ENCODE measurements around the gene MVK. TPM values are rescaled to one million over a fixed set of nuclear protein-coding genes. Genes with fewer than 3 reads are reported as not detected.

Gene MVK
- total RNA-seq, 4 donors from 2014 or later: 20.4 to 42.0 (median 31.6) TPM

DNA sequence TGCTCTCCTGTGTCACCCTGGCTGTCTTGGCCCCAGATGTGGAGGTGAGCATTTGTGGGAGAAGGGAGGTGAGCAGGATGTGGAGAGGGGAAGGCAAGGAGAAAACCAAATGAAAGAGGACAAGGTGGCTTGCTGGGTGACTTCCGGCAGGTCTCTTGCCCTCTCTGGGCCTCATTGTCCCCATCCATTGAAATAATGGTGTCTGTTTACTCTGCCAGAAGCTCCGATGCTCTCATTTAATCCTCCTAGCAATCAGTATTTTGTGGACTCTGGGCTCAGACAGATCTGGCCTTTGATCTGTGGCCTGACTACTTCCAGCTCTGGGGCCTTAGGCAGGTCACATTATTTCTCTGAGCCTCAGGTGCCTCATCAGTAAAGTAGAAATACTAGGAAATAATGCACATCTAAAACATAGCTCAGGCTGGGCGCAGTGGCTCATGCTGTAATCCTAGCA, 30.6 kb downstream of the MVK start:
- Histone ChIP-seq H3K4me3 (replicated peaks in 1 of 3) (no peak overlapping the region), H3K4me1 (no peaks in the 10 kb centered on the region), H3K27me3 (no peaks in the 10 kb centered on the region), H3K36me3 (no peaks in the 10 kb centered on the region), H3K9me3 (no peaks in the 10 kb centered on the region), H3K27ac (no peak overlapping the region)
- intact Hi-C loops (cut with DNase I): no loop called here
- 89 to 90% methylated on average over 3 of the region's 3 CpGs for WGBS, 2 donors
- no peak for TF ChIP-seq POLR2A (IDR thresholded peaks at IDR 0.05)
- TF ChIP-seq, protein P1, sequence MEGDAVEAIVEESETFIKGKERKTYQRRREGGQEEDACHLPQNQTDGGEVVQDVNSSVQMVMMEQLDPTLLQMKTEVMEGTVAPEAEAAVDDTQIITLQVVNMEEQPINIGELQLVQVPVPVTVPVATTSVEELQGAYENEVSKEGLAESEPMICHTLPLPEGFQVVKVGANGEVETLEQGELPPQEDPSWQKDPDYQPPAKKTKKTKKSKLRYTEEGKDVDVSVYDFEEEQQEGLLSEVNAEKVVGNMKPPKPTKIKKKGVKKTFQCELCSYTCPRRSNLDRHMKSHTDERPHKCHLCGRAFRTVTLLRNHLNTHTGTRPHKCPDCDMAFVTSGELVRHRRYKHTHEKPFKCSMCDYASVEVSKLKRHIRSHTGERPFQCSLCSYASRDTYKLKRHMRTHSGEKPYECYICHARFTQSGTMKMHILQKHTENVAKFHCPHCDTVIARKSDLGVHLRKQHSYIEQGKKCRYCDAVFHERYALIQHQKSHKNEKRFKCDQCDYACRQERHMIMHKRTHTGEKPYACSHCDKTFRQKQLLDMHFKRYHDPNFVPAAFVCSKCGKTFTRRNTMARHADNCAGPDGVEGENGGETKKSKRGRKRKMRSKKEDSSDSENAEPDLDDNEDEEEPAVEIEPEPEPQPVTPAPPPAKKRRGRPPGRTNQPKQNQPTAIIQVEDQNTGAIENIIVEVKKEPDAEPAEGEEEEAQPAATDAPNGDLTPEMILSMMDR (IDR thresholded peaks at IDR 0.05): no peak
- DNase-seq: no peak

DNA sequence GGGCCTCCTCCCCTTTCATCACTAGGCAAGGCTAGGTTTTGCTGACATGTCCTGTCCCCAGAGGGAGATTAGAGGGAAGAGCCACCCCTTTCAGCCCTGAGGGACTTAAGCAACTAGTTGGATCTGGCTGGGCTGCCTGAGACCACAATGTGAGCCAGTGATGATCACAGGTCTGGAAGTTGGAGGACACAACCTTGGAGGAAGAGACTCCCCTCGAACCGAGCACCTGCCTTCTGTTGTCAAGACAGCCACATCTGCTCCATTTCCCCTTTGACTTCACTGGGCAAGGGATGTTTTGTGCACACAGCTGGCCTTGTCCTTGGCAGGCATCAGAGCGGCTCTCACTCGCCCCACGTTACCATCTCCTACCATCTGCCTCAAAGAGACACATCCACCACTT, 31.4 kb downstream of the MVK start:
- TF ChIP-seq POLR2A (IDR thresholded peaks at IDR 0.05): no peak
- TF ChIP-seq, protein P1 (IDR thresholded peaks at IDR 0.05): no peak
- DNase-seq: no peak
- intact Hi-C loops (cut with DNase I): no loop called here
- Histone ChIP-seq H3K4me1 (no peaks in the 10 kb centered on the region), H3K27ac (no peak overlapping the region), H3K4me3 (replicated peaks in 1 of 3) (no peak overlapping the region), H3K27me3 (no peaks in the 10 kb centered on the region), H3K36me3 (no peaks in the 10 kb centered on the region), H3K9me3 (no peaks in the 10 kb centered on the region)
- WGBS, 2 donors: 92 to 96% methylated on average over 5 of the region's 5 CpGs

DNA sequence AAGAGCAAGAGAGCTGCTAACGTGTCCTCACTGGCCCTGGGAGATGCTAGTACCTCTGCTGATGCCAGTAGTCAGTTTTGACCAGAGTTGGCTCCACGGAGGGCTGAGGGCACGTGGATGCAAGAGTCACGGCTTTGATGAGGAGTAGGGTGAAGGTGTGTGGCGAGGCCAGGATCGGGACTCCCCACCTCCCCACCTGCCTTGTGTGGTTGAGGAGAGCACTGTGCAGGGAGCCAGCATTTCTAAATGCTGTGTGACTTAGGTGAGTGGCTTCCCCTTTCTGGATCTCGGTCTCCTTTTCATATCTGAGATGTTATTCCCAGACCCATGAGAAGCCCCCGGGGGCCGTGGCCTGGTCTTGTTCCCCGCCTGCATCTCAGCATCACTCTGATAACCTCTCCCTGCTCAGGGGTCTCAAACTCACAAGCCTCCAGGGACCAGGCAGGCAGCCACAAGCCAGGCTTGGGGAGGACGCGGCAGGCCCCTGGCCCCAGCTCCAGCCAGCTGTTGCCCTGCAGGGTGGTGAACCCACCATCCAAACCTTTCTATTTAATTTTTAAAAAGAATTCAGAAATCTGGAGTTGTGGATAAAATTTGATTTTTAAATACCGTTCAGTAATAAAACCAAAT, 32.1 kb downstream of the MVK start:
- intact Hi-C loops (cut with DNase I): no loop called here
- Histone ChIP-seq H3K4me3 (replicated peaks in 1 of 3) (no peak overlapping the region), H3K27me3 (no peaks in the 10 kb centered on the region), H3K36me3 (no peaks in the 10 kb centered on the region), H3K9me3 (no peaks in the 10 kb centered on the region), H3K27ac (no peak overlapping the region), H3K4me1 (no peaks in the 10 kb centered on the region)
- no peak for TF ChIP-seq POLR2A (IDR thresholded peaks at IDR 0.05)
- TF ChIP-seq, protein P1 (IDR thresholded peaks at IDR 0.05): no peak
- DNase-seq: no peak
- 91% methylated on average over 13 of the region's 13 CpGs for WGBS, 2 donors

DNA sequence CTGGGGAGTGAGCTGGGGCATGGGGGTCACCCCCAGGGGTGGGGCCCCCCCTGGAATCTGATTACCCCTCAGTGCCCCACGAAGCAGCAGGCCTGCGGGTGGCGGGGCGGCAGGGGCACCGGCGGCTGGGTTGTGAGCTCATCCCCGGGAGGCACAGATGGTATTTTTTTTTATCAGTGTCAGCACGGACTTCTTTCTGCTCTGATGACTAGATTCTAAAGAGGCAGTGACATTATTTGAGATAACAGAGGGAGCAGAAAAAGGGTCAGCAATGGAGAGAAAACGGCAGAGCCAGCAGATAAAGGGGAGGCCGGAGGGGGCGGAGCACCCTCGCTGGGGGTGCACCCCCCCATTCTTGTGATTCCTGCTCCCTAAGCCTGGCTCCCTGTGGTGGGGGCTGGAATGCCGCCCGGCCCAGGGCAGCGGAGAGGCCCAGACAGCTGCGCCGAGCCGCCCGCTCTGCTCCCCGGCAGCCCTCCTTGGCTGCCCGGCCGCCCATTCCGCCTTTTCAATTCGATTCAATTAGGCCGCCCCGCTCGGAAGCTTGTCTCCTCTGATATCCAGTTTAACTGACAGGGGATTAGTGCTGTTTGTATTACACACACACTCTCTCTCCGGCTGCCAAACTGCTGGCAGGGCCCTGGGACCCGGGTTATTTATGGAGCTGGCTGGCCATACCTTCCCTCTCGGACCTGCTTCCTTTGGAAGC, 32.9 kb downstream of the MVK start:
- H3K27me3 ChIP-seq: no peaks in the 10 kb centered on the region
- TF ChIP-seq POLR2A (IDR thresholded peaks at IDR 0.05): no peak
- TF ChIP-seq, protein P1 (IDR thresholded peaks at IDR 0.05): no peak
- intact Hi-C loops (cut with DNase I): no loop called here
- no peak for DNase-seq
- WGBS, 2 donors: 29 to 37% methylated on average over 29 of the region's 30 CpGs
- no peaks in the 10 kb centered on the region for H3K9me3 ChIP-seq
- no peak overlapping the region for H3K27ac ChIP-seq
- no peak overlapping the region for H3K4me3 ChIP-seq (replicated peaks in 1 of 3)
- H3K4me1 ChIP-seq: no peaks in the 10 kb centered on the region
- no peaks in the 10 kb centered on the region for H3K36me3 ChIP-seq

DNA sequence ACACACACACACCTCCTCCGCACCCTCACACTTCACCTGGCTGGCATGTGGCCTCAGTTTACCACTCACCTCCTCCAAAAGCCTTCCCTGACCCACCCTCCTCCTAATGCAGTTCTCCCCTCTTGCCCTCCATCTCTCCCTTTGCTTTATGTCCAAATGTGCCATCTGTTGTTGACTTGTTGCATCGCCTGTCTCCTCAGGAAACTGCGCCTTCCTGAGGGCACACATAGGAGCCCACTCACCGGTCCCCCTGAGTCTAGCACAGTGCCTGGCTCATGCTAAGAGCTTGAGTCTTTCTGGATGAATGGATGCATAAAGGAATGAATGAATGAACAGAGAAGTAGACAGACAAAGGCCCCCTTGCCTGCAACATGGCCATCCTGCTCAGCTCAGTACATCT, 34.0 kb downstream of the MVK start:
- no peak for DNase-seq
- H3K36me3 ChIP-seq: no peaks in the 10 kb centered on the region
- WGBS, 2 donors: 85 to 92% methylated on average over 4 of the region's 4 CpGs
- H3K27ac ChIP-seq: no peak overlapping the region
- H3K4me1 ChIP-seq: no peaks in the 10 kb centered on the region
- no peak overlapping the region for H3K4me3 ChIP-seq (replicated peaks in 1 of 3)
- H3K27me3 ChIP-seq: no peaks in the 10 kb centered on the region
- TF ChIP-seq, protein P1 (IDR thresholded peaks at IDR 0.05): no peak
- TF ChIP-seq POLR2A (IDR thresholded peaks at IDR 0.05): no peak
- intact Hi-C loops (cut with DNase I): no loop called here
- H3K9me3 ChIP-seq: no peaks in the 10 kb centered on the region

Measured in thyroid gland (tissue), 4 donors.